MCF 10A (cell line): ENCODE data around the gene SHISA6. TPM values are rescaled to one million over a fixed set of nuclear protein-coding genes. Genes with fewer than 3 reads are reported as not detected.

ENCODE experiments used
- BruUV-seq: library from RNA; stranded (reverse); fragments of 400-500 nt; replicated peaks from 2 replicates; lab custom pipeline; 2021; lab: Mats Ljungman, UMichigan
- CTCF ChIA-PET: fragments of 300-600 bp; sonication (Branson Sonifier 250); formaldehyde crosslinking; extraction: SDS; loops from one replicate; lab custom pipeline; 2021; ENCODE audit warnings: antibody characterized with exemption, inconsistent platforms; lab: Yijun Ruan, JAX
- POLR2A ChIA-PET: fragments of 300-600, 350-650 bp; sonication (Branson Sonifier 250); formaldehyde crosslinking; extraction: SDS; loops from one replicate; lab custom pipeline; 2020; ENCODE audit warnings: antibody characterized with exemption, inconsistent platforms; lab: Yijun Ruan, JAX
- DNase-seq: peaks from one replicate; pipeline ENCODE4 v3.0.0-alpha.2; 2018; ENCODE audit not compliant: unreplicated experiment
- H3K27ac Mint-ChIP-seq: one replicate; pipeline ENCODE4 v1.8.0; 2022; ENCODE audit warnings: mild to moderate bottlenecking, low read depth, mixed read lengths; ENCODE audit not compliant: unreplicated experiment
- H3K27me3 Mint-ChIP-seq: one replicate; pipeline ENCODE4 v1.8.0; 2022; ENCODE audit warnings: mixed read lengths; ENCODE audit not compliant: insufficient read depth, unreplicated experiment
- H3K36me3 Mint-ChIP-seq: one replicate; pipeline ENCODE4 v1.8.0; 2022; ENCODE audit warnings: mild to moderate bottlenecking, moderate library complexity, mixed read lengths; ENCODE audit not compliant: insufficient read depth, unreplicated experiment
- H3K4me1 Mint-ChIP-seq: one replicate; pipeline ENCODE4 v1.8.0; 2022; ENCODE audit warnings: mixed read lengths; ENCODE audit not compliant: insufficient read depth, unreplicated experiment
- H3K4me3 Mint-ChIP-seq: one replicate; pipeline ENCODE4 v1.8.0; 2022; ENCODE audit warnings: mild to moderate bottlenecking, moderate library complexity, mixed read lengths; ENCODE audit not compliant: unreplicated experiment
- H3K9me3 Mint-ChIP-seq: one replicate; pipeline ENCODE4 v1.8.0; 2022; ENCODE audit warnings: mixed read lengths; ENCODE audit not compliant: unreplicated experiment
- CTCF ChIP-seq: fragments of 200-600 bp; IDR thresholded peaks from one replicate; pipeline ENCODE4 v1.8.0; 2022; ENCODE audit warnings: antibody characterized with exemption, mild to moderate bottlenecking; ENCODE audit not compliant: unreplicated experiment
- intact Hi-C: fragments of 100-400 bp; cut with micrococcal nuclease; formaldehyde crosslinking; loops from 2 replicates; pipeline ENCODE4 v1.14.1; 2022
- total RNA-seq: library from RNA; stranded (reverse); gene quantifications from 2 replicates; pipeline ENCODE4 v1.2.3, GENCODE V29; 2022

SHISA6 gene
- total RNA-seq, 1 experiment from 2014 or later: not detected

- no peak overlapping the region for H3K27ac Mint-ChIP-seq
- BruUV-seq: no TSS peak
- no peaks in the 10 kb centered on the region for H3K36me3 Mint-ChIP-seq
- no peak for TF ChIP-seq CTCF
- ChIA-PET POLR2A (interaction anchor here (0.6 kb wide), 1 partner anchor 548 kb away, joined by 3 read pairs; no protein-coding TSS in a partner anchor), CTCF (interaction anchor here (0.6 kb wide), 1 partner anchor 51 kb away, joined by 3 read pairs; no protein-coding TSS in a partner anchor)
- no peak overlapping the region for H3K4me3 Mint-ChIP-seq
- H3K27me3 Mint-ChIP-seq: no peaks in the 10 kb centered on the region
- DNase-seq: no peak
- no peaks in the 10 kb centered on the region for H3K4me1 Mint-ChIP-seq
- intact Hi-C loops: no loop called here
- peaks cover 10% of the 10 kb centered on the region for H3K9me3 Mint-ChIP-seq
These were observed 37.4 kb downstream of the SHISA6 start for GRCh38 chr17:11278186-11278991.

- intact Hi-C loops: no loop called here
- H3K36me3 Mint-ChIP-seq: no peaks in the 10 kb centered on the region
- H3K27ac Mint-ChIP-seq: no peak overlapping the region
- no peaks in the 10 kb centered on the region for H3K27me3 Mint-ChIP-seq
- TF ChIP-seq CTCF: no peak
- DNase-seq: no peak
- ChIA-PET CTCF (no interaction called here), POLR2A (no interaction called here)
- no peak overlapping the region for H3K4me3 Mint-ChIP-seq
- peaks cover 10% of the 10 kb centered on the region for H3K9me3 Mint-ChIP-seq
- BruUV-seq: no TSS peak
- no peaks in the 10 kb centered on the region for H3K4me1 Mint-ChIP-seq
These were observed 37.9 kb downstream of the SHISA6 start for GRCh38 chr17:11278992-11279270.

DNA sequence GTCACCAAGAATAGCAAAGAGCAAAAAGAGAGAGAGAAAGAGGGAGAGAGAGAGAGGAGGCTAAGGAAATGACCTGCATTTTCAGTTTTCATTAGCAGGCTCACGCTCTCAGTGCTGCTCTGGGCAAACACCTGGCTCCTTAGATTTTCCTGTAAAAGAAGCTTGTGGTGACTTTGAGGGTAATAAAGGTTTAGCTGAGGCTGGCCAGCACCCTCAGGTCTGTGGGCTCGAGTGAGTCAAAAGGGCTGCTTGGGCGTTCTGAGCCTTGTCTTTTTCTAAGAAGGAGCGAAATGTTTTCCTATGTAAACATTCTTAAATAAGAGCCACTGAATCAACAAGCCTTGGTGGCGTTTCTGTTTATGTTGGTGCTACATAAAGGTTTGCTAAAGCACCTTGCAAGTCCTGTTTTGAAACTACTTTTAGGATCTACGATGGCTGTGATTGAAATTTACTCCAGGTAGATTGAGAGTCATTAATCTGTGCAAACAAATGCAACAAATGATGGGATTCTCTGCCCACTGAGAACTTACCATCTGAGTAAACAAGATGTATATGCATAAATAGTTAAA, 38.8 kb downstream of the SHISA6 start:
- no peak for DNase-seq
- Mint-ChIP-seq H3K4me3 (no peak overlapping the region), H3K36me3 (no peaks in the 10 kb centered on the region), H3K27ac (no peak overlapping the region), H3K9me3 (peaks cover 18% of the 10 kb centered on the region), H3K4me1 (no peaks in the 10 kb centered on the region), H3K27me3 (no peaks in the 10 kb centered on the region)
- ChIA-PET CTCF (no interaction called here), POLR2A (no interaction called here)
- BruUV-seq: no TSS peak
- intact Hi-C loops: no loop called here
- no peak for TF ChIP-seq CTCF

DNA sequence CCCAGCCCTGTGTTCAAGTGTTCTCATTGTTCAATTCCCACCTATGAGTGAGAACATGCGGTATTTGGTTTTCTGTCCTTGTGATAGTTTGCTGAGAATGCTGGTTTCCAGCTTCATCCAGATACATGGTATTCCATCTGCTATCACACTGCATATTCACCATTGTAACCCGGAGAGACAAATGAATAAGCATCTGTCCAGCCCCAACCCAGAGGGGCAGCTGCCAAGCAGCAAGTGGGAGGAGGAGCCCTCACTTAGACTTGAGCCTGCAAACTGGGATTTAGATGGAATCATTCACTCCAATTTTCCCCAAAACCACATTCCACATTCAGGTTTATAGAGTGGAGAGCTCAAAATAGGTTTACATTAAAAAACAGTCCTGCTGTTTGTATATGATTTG, 41.6 kb downstream of the SHISA6 start:
- H3K27me3 Mint-ChIP-seq: peaks cover 18% of the 10 kb centered on the region

More for the DNA sequence above, 41.6 kb downstream of the SHISA6 start:
- BruUV-seq: no TSS peak
- H3K36me3 Mint-ChIP-seq: no peaks in the 10 kb centered on the region
- no peaks in the 10 kb centered on the region for H3K4me1 Mint-ChIP-seq
- H3K27ac Mint-ChIP-seq: no peak overlapping the region
- intact Hi-C loops: no loop called here
- TF ChIP-seq CTCF: no peak
- ChIA-PET POLR2A (no interaction called here), CTCF (no interaction called here)
- DNase-seq: no peak
- peaks cover 18% of the 10 kb centered on the region for H3K9me3 Mint-ChIP-seq
- no peak overlapping the region for H3K4me3 Mint-ChIP-seq
